Right lobe of liver (tissue), 4 donors: ENCODE measurements around the gene DPP6.

ENCODE experiments used
- CTCF ChIP-seq, 4 donors: fragments of 200-600 bp in 3 of 4; fragments of 450-650 bp in 1 of 4; IDR thresholded peaks; one replicate each; pipeline versions ENCODE4 v1.5.1 to v1.8.0; 2016 to 2022; ENCODE audit warnings: antibody characterized with exemption in 4 of 4, mild to moderate bottlenecking in 2 of 4
- POLR2A ChIP-seq: fragments of 450-650 bp; IDR thresholded peaks from one replicate; pipeline ENCODE4 v1.6.1; 2017; ENCODE audit warnings: antibody characterized with exemption, mild to moderate bottlenecking
- donor health status: DM: no; HTN: no; CAD: no.
- donor health status: DM: no; HTN: no; CAD: no.
- donor health status: DM: no; HTN: yes; CAD: no.

GRCh38 chr7:154795437-154795836 lies 743.2 kb downstream of the DPP6 start:
- TF ChIP-seq CTCF (IDR thresholded peaks at IDR 0.05) (no peak), POLR2A (no peak)
